ENCODE results near the gene KDM5A. TPM values are rescaled to one million over a fixed set of nuclear protein-coding genes. Genes with fewer than 3 reads are reported as not detected.
A peak's percentile ranks its signal among the peaks of the same experiment; 100 is the strongest.

KDM5A gene
- total RNA-seq, 1 donor = 75.3 TPM

GRCh38 chr12:264269-264668, 124.9 kb downstream of the KDM5A start:
- H3K4me2 ChIP-seq (ENCODE audit: insufficient read depth, low read length) = no peak overlapping the region
- no peaks in the 10 kb centered on the region for H3K36me3 ChIP-seq (ENCODE audit: insufficient read depth, low read length)
- H3K79me2 ChIP-seq (ENCODE audit: insufficient read depth, low read length) = no peaks in the 10 kb centered on the region
- no peaks in the 10 kb centered on the region for H4K20me1 ChIP-seq (ENCODE audit: insufficient read depth, low read length)
- H3K27me3 ChIP-seq (ENCODE audit: insufficient read depth, low read length) = peaks cover 25% of the 10 kb centered on the region
- H3K4me1 ChIP-seq (ENCODE audit: insufficient read depth, low read length) = peaks cover 2% of the 10 kb centered on the region
- TF ChIP-seq CTCF (IDR thresholded peaks at IDR 0.05; ENCODE audit: extremely low read depth, low read depth, low read length) = no peak
- no peaks in the 10 kb centered on the region for H3K9me3 ChIP-seq (ENCODE audit: low read depth, low read length)
- no peak overlapping the region for H2AFZ ChIP-seq (ENCODE audit: low read length)
- H3K4me3 ChIP-seq (ENCODE audit: insufficient read depth, low read length) = no peak overlapping the region
- H3K27ac ChIP-seq (ENCODE audit: low read depth, low read length) = no peak overlapping the region
- no peak for DNase-seq (ENCODE audit: insufficient read length, low spot score, missing footprints)

GRCh38 chr12:263574-263973, 125.5 kb downstream of the KDM5A start:
- Histone ChIP-seq H3K9me3 (ENCODE audit: low read depth, low read length) (no peaks in the 10 kb centered on the region), H3K27me3 (ENCODE audit: insufficient read depth, low read length) (peaks cover 25% of the 10 kb centered on the region), H3K4me2 (ENCODE audit: insufficient read depth, low read length) (peak overlapping the region; percentile 7), H3K4me1 (ENCODE audit: insufficient read depth, low read length) (peaks cover 2% of the 10 kb centered on the region), H2AFZ (ENCODE audit: low read length) (no peak overlapping the region), H3K79me2 (ENCODE audit: insufficient read depth, low read length) (no peaks in the 10 kb centered on the region), H3K27ac (ENCODE audit: low read depth, low read length) (no peak overlapping the region), H3K36me3 (ENCODE audit: insufficient read depth, low read length) (no peaks in the 10 kb centered on the region), H3K4me3 (ENCODE audit: insufficient read depth, low read length) (no peak overlapping the region), H4K20me1 (ENCODE audit: insufficient read depth, low read length) (no peaks in the 10 kb centered on the region)
- TF ChIP-seq CTCF (IDR thresholded peaks at IDR 0.05; ENCODE audit: extremely low read depth, low read depth, low read length) = no peak
- no peak for DNase-seq (ENCODE audit: insufficient read length, low spot score, missing footprints)

GRCh38 chr12:262817-263216, 126.3 kb downstream of the KDM5A start, which contains the start of gene SLC6A13:
Gene SLC6A13 (minus strand): TSS chr12:262836. CDS start chr12:260052, 2,784 bp downstream.
- no peak within 1 kb of the TSS for H3K4me3 ChIP-seq (ENCODE audit: insufficient read depth, low read length)
- H3K9me3 ChIP-seq (ENCODE audit: low read depth, low read length) = no peaks in the 10 kb centered on the region
- no peak for DNase-seq (ENCODE audit: insufficient read length, low spot score, missing footprints)
- no peak for TF ChIP-seq CTCF (IDR thresholded peaks at IDR 0.05; ENCODE audit: extremely low read depth, low read depth, low read length)
- peak within 1 kb of the TSS; percentile 7 for H3K4me2 ChIP-seq (ENCODE audit: insufficient read depth, low read length)
- H2AFZ ChIP-seq (ENCODE audit: low read length) = no peak within 1 kb of the TSS
- H3K27me3 ChIP-seq (ENCODE audit: insufficient read depth, low read length) = peaks cover 31% of the 10 kb centered on the region
- no peak within 1 kb of the TSS for H3K27ac ChIP-seq (ENCODE audit: low read depth, low read length)
- no peaks in the 10 kb centered on the region for H3K79me2 ChIP-seq (ENCODE audit: insufficient read depth, low read length)
- no peaks in the 10 kb centered on the region for H3K36me3 ChIP-seq (ENCODE audit: insufficient read depth, low read length)
- H4K20me1 ChIP-seq (ENCODE audit: insufficient read depth, low read length) = no peaks in the 10 kb centered on the region
- peaks cover 2% of the 10 kb centered on the region for H3K4me1 ChIP-seq (ENCODE audit: insufficient read depth, low read length)

GRCh38 chr12:262113-262512, 127.0 kb downstream of the KDM5A start:
- Histone ChIP-seq H3K27ac (ENCODE audit: low read depth, low read length) (no peak overlapping the region), H3K4me1 (ENCODE audit: insufficient read depth, low read length) (peaks cover 2% of the 10 kb centered on the region), H2AFZ (ENCODE audit: low read length) (no peak overlapping the region), H3K27me3 (ENCODE audit: insufficient read depth, low read length) (peaks cover 37% of the 10 kb centered on the region), H3K79me2 (ENCODE audit: insufficient read depth, low read length) (no peaks in the 10 kb centered on the region), H4K20me1 (ENCODE audit: insufficient read depth, low read length) (no peaks in the 10 kb centered on the region), H3K4me2 (ENCODE audit: insufficient read depth, low read length) (no peak overlapping the region), H3K4me3 (ENCODE audit: insufficient read depth, low read length) (no peak overlapping the region), H3K36me3 (ENCODE audit: insufficient read depth, low read length) (no peaks in the 10 kb centered on the region), H3K9me3 (ENCODE audit: low read depth, low read length) (no peaks in the 10 kb centered on the region)
- TF ChIP-seq CTCF (IDR thresholded peaks at IDR 0.05; ENCODE audit: extremely low read depth, low read depth, low read length) = no peak
- no peak for DNase-seq (ENCODE audit: insufficient read length, low spot score, missing footprints)
